Measurements from ENCODE around the gene CSMD2.
"Not testable (repeated sequence)": the region's sequence is repeated elsewhere in the genome, so short reads cannot be mapped to it uniquely, and the experiment has no call there.

Gene CSMD2

GRCh38 chr1:34053660-34054059 is 111.4 kb downstream of the CSMD2 start:
- no peak for DNase-seq (ENCODE audit: low read depth in 2 of 2)

GRCh38 chr1:34052565-34052964 is 112.5 kb downstream of the CSMD2 start:
- no peak for DNase-seq (ENCODE audit: low read depth in 2 of 2)

- no peak for DNase-seq (ENCODE audit: low read depth in 2 of 2)
These were observed 114.1 kb downstream of the CSMD2 start for GRCh38 chr1:34050709-34051485.

GRCh38 chr1:34049994-34050393 is 115.0 kb downstream of the CSMD2 start:
- no peak for DNase-seq (ENCODE audit: low read depth in 2 of 2)

- no peak for DNase-seq (ENCODE audit: low read depth in 2 of 2)
These were observed 115.6 kb downstream of the CSMD2 start for GRCh38 chr1:34049477-34049876.

- DNase-seq (ENCODE audit: low read depth in 2 of 2), result no peak
These were observed 127.2 kb downstream of the CSMD2 start for GRCh38 chr1:34037856-34038255.

GRCh38 chr1:34037109-34037508 is 127.9 kb downstream of the CSMD2 start:
- DNase-seq (ENCODE audit: low read depth in 2 of 2), result no peak

- DNase-seq (ENCODE audit: low read depth in 2 of 2), result no peak
These were observed 131.0 kb downstream of the CSMD2 start for GRCh38 chr1:34034036-34034435.

GRCh38 chr1:34029954-34030353 is 135.1 kb downstream of the CSMD2 start:
- no peak for DNase-seq (ENCODE audit: low read depth in 2 of 2)

- no peak for DNase-seq (ENCODE audit: low read depth in 2 of 2)
These were observed 135.5 kb downstream of the CSMD2 start for GRCh38 chr1:34029515-34029914.

- DNase-seq (ENCODE audit: low read depth in 2 of 2), result no peak
These were observed 136.5 kb downstream of the CSMD2 start for GRCh38 chr1:34028381-34029055.

- no peak for DNase-seq (ENCODE audit: low read depth in 2 of 2)
These were observed 139.4 kb downstream of the CSMD2 start for GRCh38 chr1:34025675-34026074.

GRCh38 chr1:34024485-34024884 is 140.5 kb downstream of the CSMD2 start:
- no peak for DNase-seq (ENCODE audit: low read depth in 2 of 2)

- no peak for DNase-seq (ENCODE audit: low read depth in 2 of 2)
These were observed 145.1 kb downstream of the CSMD2 start for GRCh38 chr1:34019741-34020552.

- no peak for DNase-seq (ENCODE audit: low read depth in 2 of 2)
These were observed 146.7 kb downstream of the CSMD2 start for GRCh38 chr1:34018285-34018684.

GRCh38 chr1:34016281-34016680 is 148.7 kb downstream of the CSMD2 start:
- not testable (repeated sequence) for DNase-seq (ENCODE audit: low read depth in 2 of 2)

GRCh38 chr1:34013958-34014737 is 150.9 kb downstream of the CSMD2 start:
- no peak for DNase-seq (ENCODE audit: low read depth in 2 of 2)

- DNase-seq (ENCODE audit: low read depth in 2 of 2), result no peak
These were observed 151.9 kb downstream of the CSMD2 start for GRCh38 chr1:34013136-34013535.

- DNase-seq (ENCODE audit: low read depth in 2 of 2), result no peak
These were observed 155.6 kb downstream of the CSMD2 start for GRCh38 chr1:34009340-34009985.

GRCh38 chr1:34007760-34008159 is 157.3 kb downstream of the CSMD2 start:
- no peak for DNase-seq (ENCODE audit: low read depth in 2 of 2)

- no peak for DNase-seq (ENCODE audit: low read depth in 2 of 2)
These were observed 159.7 kb downstream of the CSMD2 start for GRCh38 chr1:34005309-34005708.

Measured in stimulated activated CD4-positive, alpha-beta T cell treated with anti-CD3 and anti-CD28 coated beads, Interleukin-1b, Interleukin-23, amount 100 ng/mL, for 1 hour (primary cell).